IMR-90 (cell line): Measurements from ENCODE around the gene PARK7. TPM values are rescaled to one million over a fixed set of nuclear protein-coding genes. Genes with fewer than 3 reads are reported as not detected.
"Not testable (repeated sequence)": the region's sequence is repeated elsewhere in the genome, so short reads cannot be mapped to it uniquely, and the experiment has no call there.

Source experiments
- ATAC-seq: fragments of 200-7000 bp; cut with Tn5 transposase; 2 replicates; pipeline ENCODE4 v1.9.1; 2020; ENCODE audit warnings: low read depth, mild to moderate bottlenecking, moderate library complexity
- BruUV-seq: library from RNA; stranded (reverse); fragments of 400-500 nt; replicated peaks from 2 replicates; lab custom pipeline; 2021; lab: Mats Ljungman, UMichigan
- CTCF ChIA-PET: fragments of 300-600 bp; formaldehyde crosslinking; extraction: SDS; loops from one replicate; lab custom pipeline; 2021; ENCODE audit warnings: antibody characterized with exemption; lab: Yijun Ruan, JAX
- POLR2A ChIA-PET: fragments of 300-600 bp; sonication (Branson Sonifier 250); formaldehyde crosslinking; loops from one replicate; lab custom pipeline; 2022; ENCODE audit warnings: antibody characterized with exemption; ENCODE audit not compliant: unreplicated experiment; lab: Charles Lee
- DNase-seq: peaks from one replicate; pipeline ENCODE4 v3.0.0; 2013
- H2AFZ ChIP-seq: replicated peaks from 2 replicates; pipeline ENCODE3; 2013; ENCODE audit warnings: low read length, mild to moderate bottlenecking; ENCODE audit not compliant: poor library complexity
- H2AK5ac ChIP-seq: 2 replicates; pipeline ENCODE4 v1.6.1; 2013; ENCODE audit warnings: low read depth, low read length, inconsistent platforms
- H2AK9ac ChIP-seq: replicated peaks from 2 replicates; pipeline ENCODE3; 2013; ENCODE audit warnings: mild to moderate bottlenecking, low read depth, low read length, moderate library complexity; ENCODE audit not compliant: poor library complexity
- H2BK120ac ChIP-seq: 2 replicates; pipeline ENCODE4 v1.6.1; 2013; ENCODE audit warnings: low read depth, low read length, inconsistent platforms
- H2BK15ac ChIP-seq: 3 replicates; pipeline ENCODE4 v1.6.1; 2013; ENCODE audit warnings: low read depth, low read length, inconsistent platforms
- H2BK20ac ChIP-seq: 2 replicates; pipeline ENCODE4 v1.6.1; 2013; ENCODE audit warnings: low read depth, mild to moderate bottlenecking, inconsistent platforms, low read length, moderate library complexity
- H2BK5ac ChIP-seq: 2 replicates; pipeline ENCODE4 v1.6.1; 2013; ENCODE audit warnings: mild to moderate bottlenecking, low read depth, low read length, inconsistent platforms; ENCODE audit not compliant: poor library complexity, severe bottlenecking
- H3K14ac ChIP-seq: replicated peaks from 2 replicates; pipeline ENCODE4 v1.6.1; 2013; ENCODE audit warnings: low read depth, low read length, inconsistent platforms
- H3K18ac ChIP-seq: 2 replicates; pipeline ENCODE4 v1.6.1; 2013; ENCODE audit warnings: low read depth, low read length, control low read depth
- H3K23ac ChIP-seq: 2 replicates; pipeline ENCODE4 v1.6.1; 2013; ENCODE audit warnings: low read depth, low read length, inconsistent platforms
- H3K27ac ChIP-seq: 2 replicates; pipeline ENCODE4 v1.5.1; 2013; ENCODE audit warnings: mild to moderate bottlenecking, control low read depth, low read length; ENCODE audit not compliant: insufficient read depth
- H3K27me3 ChIP-seq: 2 replicates; pipeline ENCODE4 v1.6.1; 2013; ENCODE audit warnings: low read length; ENCODE audit not compliant: control insufficient read depth, insufficient read depth
- H3K36me3 ChIP-seq: 2 replicates; pipeline ENCODE4 v1.6.1; 2013; ENCODE audit warnings: low read length, mixed read lengths; ENCODE audit not compliant: control insufficient read depth, insufficient read depth
- H3K4ac ChIP-seq: 2 replicates; pipeline ENCODE4 v1.6.1; 2013; ENCODE audit warnings: low read depth, low read length, inconsistent platforms
- H3K4me1 ChIP-seq: 2 replicates; pipeline ENCODE4 v1.6.1; 2013; ENCODE audit warnings: low read length, mixed read lengths; ENCODE audit not compliant: control insufficient read depth, insufficient read depth
- H3K4me2 ChIP-seq: 2 replicates; pipeline ENCODE4 v1.6.1; 2013; ENCODE audit warnings: low read depth, mild to moderate bottlenecking, control low read depth, low read length, moderate library complexity
- H3K4me3 ChIP-seq: 2 replicates; pipeline ENCODE4 v1.5.1; 2013; ENCODE audit warnings: low read depth, mild to moderate bottlenecking, control low read depth, low read length, moderate library complexity; ENCODE audit not compliant: insufficient read depth
- H3K56ac ChIP-seq: 2 replicates; pipeline ENCODE4 v1.6.1; 2013; ENCODE audit warnings: low read length, inconsistent platforms; ENCODE audit not compliant: insufficient read depth; ENCODE audit errors: extremely low read depth
- H3K79me1 ChIP-seq, 2 experiments: 2 replicates each; pipeline ENCODE4 v1.6.1; 2013; ENCODE audit warnings: low read length in 2 of 2, inconsistent platforms in 1 of 2, low read depth in 1 of 2
- H3K9ac ChIP-seq: 2 replicates; pipeline ENCODE4 v1.6.1; 2013; ENCODE audit warnings: low read depth, low read length, control low read depth
- H3K9me1 ChIP-seq: 2 replicates; pipeline ENCODE4 v1.6.1; 2013; ENCODE audit warnings: low read length, inconsistent platforms; ENCODE audit not compliant: insufficient read depth
- H3K9me3 ChIP-seq: 2 replicates; pipeline ENCODE4 v1.6.1; 2013; ENCODE audit warnings: low read length; ENCODE audit not compliant: control insufficient read depth, insufficient read depth
- H4K20me1 ChIP-seq: 2 replicates; pipeline ENCODE4 v1.6.1; 2013; ENCODE audit warnings: low read length, inconsistent platforms; ENCODE audit not compliant: insufficient read depth
- H4K5ac ChIP-seq: 2 replicates; pipeline ENCODE4 v1.6.1; 2013; ENCODE audit warnings: mild to moderate bottlenecking, low read depth, low read length, control low read depth
- H4K8ac ChIP-seq, 2 experiments: 2 replicates each; pipeline ENCODE4 v1.6.1; 2013; ENCODE audit warnings: low read depth in 2 of 2, low read length in 2 of 2, control low read depth in 1 of 2, inconsistent platforms in 1 of 2
- H4K91ac ChIP-seq: 2 replicates; pipeline ENCODE4 v1.6.1; 2013; ENCODE audit warnings: low read depth, low read length, inconsistent platforms; ENCODE audit not compliant: insufficient read depth
- CEBPB ChIP-seq: IDR thresholded peaks from 2 replicates; pipeline ENCODE4 v1.6.1; 2012; ENCODE audit warnings: low read depth, low read length, improper control_type of control experiment
- CTCF ChIP-seq: conservative IDR thresholded peaks from 2 replicates; pipeline ENCODE4 v1.5.1; 2012; ENCODE audit warnings: mild to moderate bottlenecking, low read depth, low read length, improper control_type of control experiment
- MAFK ChIP-seq: IDR thresholded peaks from 2 replicates; pipeline ENCODE4 v1.6.1; 2012; ENCODE audit warnings: low read depth, low read length, improper control_type of control experiment
- MAZ ChIP-seq: IDR thresholded peaks from 2 replicates; pipeline ENCODE4 v1.6.1; 2012; ENCODE audit warnings: low read depth, mild to moderate bottlenecking, low read length, improper control_type of control experiment, moderate library complexity, borderline replicate concordance
- MXI1 ChIP-seq: IDR thresholded peaks from 2 replicates; pipeline ENCODE4 v1.6.1; 2012; ENCODE audit warnings: low read depth, mild to moderate bottlenecking, low read length, moderate library complexity, borderline replicate concordance
- NFE2L2 ChIP-seq: fragments of 150-350 bp; IDR thresholded peaks from 2 replicates; pipeline ENCODE4 v1.6.1; 2016; ENCODE audit warnings: low read depth, mild to moderate bottlenecking, low read length
- POLR2A ChIP-seq: IDR thresholded peaks from 2 replicates; pipeline ENCODE4 v1.6.1; 2012; ENCODE audit warnings: mild to moderate bottlenecking, low read depth, low read length
- RAD21 ChIP-seq: IDR thresholded peaks from 2 replicates; pipeline ENCODE4 v1.6.1; 2012; ENCODE audit warnings: low read length, improper control_type of control experiment
- WGBS, 2 experiments: methylation state at CpG; one replicate each; pipeline versions ENCODE4 v1.1.5 to v1.1.7; 2013; ENCODE audit warnings: missing lambda C conversion rate in 2 of 2; ENCODE audit not compliant: insufficient read length in 1 of 2; ENCODE audit errors: extremely low coverage in 2 of 2; 5-methylcytosine and 5-hydroxymethylcytosine counted together
- dilution Hi-C: fragments of 300-500 bp; cut with HindIII; formaldehyde crosslinking; loops from one replicate; pipeline ENCODE4 v1.14.3; 2018; ENCODE audit warnings: low sequenced_read_pairs; ENCODE audit not compliant: unreplicated experiment
- in situ Hi-C: fragments of 300-500 bp; cut with MboI; formaldehyde crosslinking; loops from 3 replicates; pipeline ENCODE4 v1.14.3; 2019; ENCODE audit warnings: low sequenced_read_pairs, inconsistent platforms, mixed read lengths
- intact Hi-C: fragments of 100-400 bp; cut with micrococcal nuclease; formaldehyde crosslinking; loops from 2 replicates; pipeline ENCODE4 v1.10.0; 2022
- polyA plus RNA-seq, 3 experiments: library from polyadenylated mRNA; depleted of rRNA; stranded (reverse); fragments of >200 nt; gene quantifications; 2 replicates each; pipeline ENCODE4 v1.2.3, GENCODE V29; 2012; ENCODE audit warnings: low replicate concordance in 1 of 3
- total RNA-seq: library from RNA; depleted of rRNA; stranded (reverse); fragments of >200 nt; gene quantifications from 2 replicates; pipeline ENCODE4 v1.2.3, GENCODE V29; 2012

The PARK7 gene
- total and polyA plus RNA-seq, 2 of the 4 experiments (the other 2 are of a cell fraction): 207 to 357 TPM

GRCh38 chr1:7916501-7916830 is 45.0 kb upstream of the PARK7 start:
- no TSS peak for BruUV-seq
- ATAC-seq (no peak), DNase-seq (no peak)
- Histone ChIP-seq H3K27me3 (peaks cover 3% of the 10 kb centered on the region), H3K36me3 (no peaks in the 10 kb centered on the region), H3K4ac (no peak overlapping the region), H3K4me1 (no peaks in the 10 kb centered on the region), H2AFZ (no peak overlapping the region), H3K9ac (no peak overlapping the region), H4K8ac (no peak overlapping the region), H2BK120ac (no peak overlapping the region), H3K14ac (no peak overlapping the region), H2AK5ac (no peak overlapping the region), H3K18ac (no peak overlapping the region), H2BK5ac (no peak overlapping the region), H2BK20ac (no peak overlapping the region), H4K91ac (no peak overlapping the region), H3K4me2 (no peak overlapping the region), H3K9me1 (no peaks in the 10 kb centered on the region), H4K5ac (no peak overlapping the region), H3K23ac (no peak overlapping the region), H2AK9ac (no peak overlapping the region), H3K9me3 (no peaks in the 10 kb centered on the region), H3K79me1 (no peaks in the 10 kb centered on the region), H4K20me1 (no peaks in the 10 kb centered on the region), H3K56ac (no peak overlapping the region), H3K27ac (no peak overlapping the region), H2BK15ac (no peak overlapping the region), H3K4me3 (no peak overlapping the region)
- dilution Hi-C loops (no loop called here), in situ Hi-C loops (no loop called here), intact Hi-C loops (no loop called here)
- no CpG with 5 or more reads among the region's 2 CpGs for WGBS, 2 experiments
- POLR2A ChIA-PET: no interaction called here
- CTCF ChIA-PET: interaction anchor here (0.6 kb wide), 2 partner anchors 8 to 64 kb away, joined by 3 to 5 read pairs; no protein-coding TSS in a partner anchor
- no peak for TF ChIP-seq POLR2A
- no peak for TF ChIP-seq NFE2L2
- TF ChIP-seq MXI1: no peak
- TF ChIP-seq MAZ: no peak
- no peak for TF ChIP-seq MAFK
- TF ChIP-seq RAD21: no peak
- no peak for TF ChIP-seq CTCF
- TF ChIP-seq CEBPB: no peak

- H4K91ac ChIP-seq, H3K4me2 ChIP-seq, H2AK9ac ChIP-seq, H2AK5ac ChIP-seq, H3K23ac ChIP-seq, H2BK20ac ChIP-seq, H3K9me3 ChIP-seq, H2AFZ ChIP-seq, H2BK5ac ChIP-seq, POLR2A ChIA-PET, H3K36me3 ChIP-seq, H3K18ac ChIP-seq, H3K9me1 ChIP-seq, BruUV-seq, H3K79me1 ChIP-seq, H2BK120ac ChIP-seq, in situ Hi-C loops, DNase-seq, H3K4ac ChIP-seq, H3K4me3 ChIP-seq, ATAC-seq, dilution Hi-C loops, H4K5ac ChIP-seq, H3K14ac ChIP-seq, H2BK15ac ChIP-seq, intact Hi-C loops, H4K20me1 ChIP-seq, H4K8ac ChIP-seq, H3K4me1 ChIP-seq, H3K56ac ChIP-seq, H3K27me3 ChIP-seq, CTCF ChIA-PET, H3K9ac ChIP-seq, H3K27ac ChIP-seq: not testable (repeated sequence)
- no CpG with 5 or more reads among the region's 5 CpGs for WGBS, 2 experiments
These were observed 43.5 kb upstream of the PARK7 start for GRCh38 chr1:7917971-7918370.
